Esophagus squamous epithelium (tissue), 4 donors: ENCODE measurements around the gene SCGB3A1.

Experiments
- POLR2A ChIP-seq, 4 donors: fragments of 450-650 bp; IDR thresholded peaks; one replicate each; pipeline ENCODE4 v1.6.1; 2017; ENCODE audit warnings: antibody characterized with exemption in 4 of 4, mild to moderate bottlenecking in 4 of 4, moderate library complexity in 3 of 4
- TF ChIP-seq, protein P1 (sequence below), 6 experiments: fragments of 450-650 bp in 4 of 6; fragments of 200-600 bp in 2 of 6; sonication (generic) in 2 of 6; IDR thresholded peaks; one replicate each; pipeline ENCODE4 v1.5.1; 2016 to 2019; ENCODE audit warnings: antibody characterized with exemption in 6 of 6, mild to moderate bottlenecking in 4 of 6, moderate library complexity in 4 of 6

DNA sequence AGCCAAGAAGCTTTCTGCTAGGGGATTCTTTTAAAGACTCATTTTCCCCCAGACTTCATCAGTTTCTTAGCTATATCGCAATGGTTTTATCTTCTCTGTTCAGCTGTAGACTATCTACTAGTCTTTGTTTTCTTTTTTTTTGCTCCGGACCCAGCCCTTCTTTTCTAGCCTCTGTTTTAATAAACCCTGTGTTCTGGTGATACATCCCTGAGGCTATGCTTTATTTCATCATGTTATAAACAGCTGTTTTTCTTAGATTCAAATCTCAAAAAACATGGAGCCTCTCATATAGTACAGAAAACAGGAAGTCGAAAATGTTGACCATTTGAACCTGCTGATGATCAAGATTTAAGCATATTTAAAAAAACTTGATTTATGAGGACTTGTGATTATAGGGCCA lies 37.8 kb downstream of the SCGB3A1 start:
- TF ChIP-seq, protein P1, sequence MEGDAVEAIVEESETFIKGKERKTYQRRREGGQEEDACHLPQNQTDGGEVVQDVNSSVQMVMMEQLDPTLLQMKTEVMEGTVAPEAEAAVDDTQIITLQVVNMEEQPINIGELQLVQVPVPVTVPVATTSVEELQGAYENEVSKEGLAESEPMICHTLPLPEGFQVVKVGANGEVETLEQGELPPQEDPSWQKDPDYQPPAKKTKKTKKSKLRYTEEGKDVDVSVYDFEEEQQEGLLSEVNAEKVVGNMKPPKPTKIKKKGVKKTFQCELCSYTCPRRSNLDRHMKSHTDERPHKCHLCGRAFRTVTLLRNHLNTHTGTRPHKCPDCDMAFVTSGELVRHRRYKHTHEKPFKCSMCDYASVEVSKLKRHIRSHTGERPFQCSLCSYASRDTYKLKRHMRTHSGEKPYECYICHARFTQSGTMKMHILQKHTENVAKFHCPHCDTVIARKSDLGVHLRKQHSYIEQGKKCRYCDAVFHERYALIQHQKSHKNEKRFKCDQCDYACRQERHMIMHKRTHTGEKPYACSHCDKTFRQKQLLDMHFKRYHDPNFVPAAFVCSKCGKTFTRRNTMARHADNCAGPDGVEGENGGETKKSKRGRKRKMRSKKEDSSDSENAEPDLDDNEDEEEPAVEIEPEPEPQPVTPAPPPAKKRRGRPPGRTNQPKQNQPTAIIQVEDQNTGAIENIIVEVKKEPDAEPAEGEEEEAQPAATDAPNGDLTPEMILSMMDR (IDR thresholded peaks at IDR 0.05), result no peak
- TF ChIP-seq POLR2A (IDR thresholded peaks at IDR 0.05), result no peak
